Neuronal stem cell (in vitro differentiated cells): ENCODE data around the gene VPS8.
"Not testable (repeated sequence)": the region's sequence is repeated elsewhere in the genome, so short reads cannot be mapped to it uniquely, and the experiment has no call there.

Experiments
- DNase-seq: peaks from one replicate; pipeline ENCODE4 v3.0.0-alpha.2; 2013; ENCODE audit warnings: low spot score
- H2AFZ ChIP-seq: one replicate; pipeline ENCODE4 v1.6.1; 2013; ENCODE audit warnings: mild to moderate bottlenecking, low read length, inconsistent platforms
- H2AK5ac ChIP-seq: 2 replicates; pipeline ENCODE4 v1.6.1; 2013; ENCODE audit warnings: low read depth, mild to moderate bottlenecking, inconsistent platforms, low read length, moderate library complexity, mixed read lengths
- H2BK120ac ChIP-seq: 2 replicates; pipeline ENCODE4 v1.6.1; 2013; ENCODE audit warnings: low read depth, mild to moderate bottlenecking, inconsistent platforms, low read length, moderate library complexity, mixed read lengths
- H2BK12ac ChIP-seq: one replicate; pipeline ENCODE4 v1.6.1; 2013; ENCODE audit warnings: low read length, inconsistent platforms
- H2BK15ac ChIP-seq: 2 replicates; pipeline ENCODE4 v1.6.1; 2013; ENCODE audit warnings: mild to moderate bottlenecking, low read length, inconsistent platforms, mixed read lengths
- H2BK5ac ChIP-seq: one replicate; pipeline ENCODE4 v1.6.1; 2013; ENCODE audit warnings: inconsistent platforms, mild to moderate bottlenecking, low read length, moderate library complexity
- H3K14ac ChIP-seq: one replicate; pipeline ENCODE4 v1.6.1; 2013; ENCODE audit warnings: low read length, inconsistent platforms
- H3K18ac ChIP-seq: 2 replicates; pipeline ENCODE4 v1.6.1; 2013; ENCODE audit warnings: low read length, inconsistent platforms
- H3K23ac ChIP-seq: 2 replicates; pipeline ENCODE4 v1.6.1; 2013; ENCODE audit warnings: low read depth, mild to moderate bottlenecking, mixed read lengths, low read length, inconsistent platforms; ENCODE audit not compliant: poor library complexity
- H3K27ac ChIP-seq: replicated peaks from 3 replicates; pipeline ENCODE4 v1.5.1; 2013; ENCODE audit warnings: low read length, inconsistent platforms
- H3K27me3 ChIP-seq, 3 experiments: 2 replicates each; pipeline ENCODE4 v1.6.1; 2013; ENCODE audit warnings: low read length in 3 of 3, mild to moderate bottlenecking in 2 of 3, inconsistent platforms in 1 of 3, low read depth in 1 of 3, mixed read lengths in 1 of 3, moderate library complexity in 1 of 3; ENCODE audit not compliant: control insufficient read depth in 3 of 3, insufficient read depth in 3 of 3
- H3K36me3 ChIP-seq, 2 donors: replicated peaks in 1 of 2; 2 replicates each; pipeline ENCODE4 v1.6.1; 2013; ENCODE audit warnings: low read length in 2 of 2; ENCODE audit not compliant: control insufficient read depth in 2 of 2, insufficient read depth in 2 of 2
- H3K4ac ChIP-seq: 2 replicates; pipeline ENCODE4 v1.6.1; 2013; ENCODE audit warnings: inconsistent platforms, mild to moderate bottlenecking, low read length, moderate library complexity
- H3K4me1 ChIP-seq, 2 donors: 1 replicate in 1 of 2; 2 replicates in 1 of 2; pipeline ENCODE4 v1.6.1; 2013; ENCODE audit warnings: low read length in 2 of 2, low read depth in 1 of 2; ENCODE audit not compliant: control insufficient read depth in 2 of 2, insufficient read depth in 1 of 2
- H3K4me2 ChIP-seq: one replicate; pipeline ENCODE4 v1.6.1; 2013; ENCODE audit warnings: mild to moderate bottlenecking, low read length, inconsistent platforms; ENCODE audit not compliant: insufficient read depth, poor library complexity, severe bottlenecking
- H3K4me3 ChIP-seq, 2 donors: 2 replicates each; pipeline ENCODE4 v1.5.1; 2013; ENCODE audit warnings: low read length in 2 of 2, mild to moderate bottlenecking in 2 of 2, inconsistent platforms in 1 of 2, moderate library complexity in 1 of 2
- H3K79me1 ChIP-seq: one replicate; pipeline ENCODE4 v1.6.1; 2013; ENCODE audit warnings: low read depth, mild to moderate bottlenecking, inconsistent platforms, low read length, moderate library complexity
- H3K9ac ChIP-seq: one replicate; pipeline ENCODE4 v1.6.1; 2013; ENCODE audit warnings: mild to moderate bottlenecking, low read depth, low read length, inconsistent platforms; ENCODE audit not compliant: poor library complexity
- H3K9me3 ChIP-seq, 2 donors: replicated peaks in 1 of 2; 2 replicates each; pipeline versions ENCODE3 to v1.6.1; 2013; ENCODE audit warnings: low read length in 2 of 2, mild to moderate bottlenecking in 2 of 2, inconsistent platforms in 1 of 2, low read depth in 1 of 2, mixed read lengths in 1 of 2, moderate library complexity in 1 of 2; ENCODE audit not compliant: control insufficient read depth in 2 of 2, insufficient read depth in 1 of 2
- H4K8ac ChIP-seq: one replicate; pipeline ENCODE4 v1.6.1; 2013; ENCODE audit warnings: low read depth, mild to moderate bottlenecking, inconsistent platforms, low read length, moderate library complexity
- H4K91ac ChIP-seq: one replicate; pipeline ENCODE4 v1.6.1; 2013; ENCODE audit warnings: low read length, low read depth, mild to moderate bottlenecking, inconsistent platforms; ENCODE audit not compliant: poor library complexity
- WGBS, 2 donors: extraction: QIAGEN DNeasy Blood & Tissue Kit; methylation state at CpG; one replicate each; pipeline ENCODE4 v1.1.7; 2013; ENCODE audit warnings: missing lambda C conversion rate in 2 of 2, mixed read lengths in 1 of 2; ENCODE audit not compliant: insufficient read length in 2 of 2, insufficient replicate concordance in 1 of 2; ENCODE audit errors: extremely low coverage in 2 of 2; 5-methylcytosine and 5-hydroxymethylcytosine counted together

VPS8 gene

GRCh38 chr3:184907031-184907430 lies 95.1 kb downstream of the VPS8 start:
- H2AFZ ChIP-seq: not testable (repeated sequence)

GRCh38 chr3:184907681-184908649 lies 96.0 kb downstream of the VPS8 start:
- Histone ChIP-seq H2BK120ac (peak overlapping the region; percentile 44), H3K9ac (no peak overlapping the region), H2BK12ac (no peak overlapping the region), H2AFZ (peak overlapping the region; percentile 2), H3K18ac (peak overlapping the region; percentile 84), H3K9me3 (peaks cover 0 to 11% of the 10 kb centered on the region in 2 donors), H2AK5ac (no peak overlapping the region), H3K14ac (no peak overlapping the region), H3K27ac (peak overlapping the region; percentile 65), H3K79me1 (no peaks in the 10 kb centered on the region), H3K4me2 (no peak overlapping the region), H3K36me3 (peaks cover 0 to 5% of the 10 kb centered on the region in 2 donors), H3K4me3 (no peak overlapping the region), H3K4ac (no peak overlapping the region), H3K23ac (no peak overlapping the region), H2BK15ac (peak overlapping the region; percentile 75), H3K4me1 (peaks cover 7 to 17% of the 10 kb centered on the region in 2 donors), H4K8ac (no peak overlapping the region), H3K27me3 (no peaks in the 10 kb centered on the region), H4K91ac (no peak overlapping the region), H2BK5ac (no peak overlapping the region)
- no CpG with 5 or more reads among the region's 14 CpGs for WGBS, 2 donors
- DNase-seq: no peak

More at GRCh38 chr3:184907031-184907430, 95.1 kb downstream of the VPS8 start:
- H3K4ac ChIP-seq, H2BK5ac ChIP-seq, DNase-seq, H3K9ac ChIP-seq, H4K8ac ChIP-seq, H3K27me3 ChIP-seq, H2BK15ac ChIP-seq, H3K14ac ChIP-seq, H2AK5ac ChIP-seq, H3K36me3 ChIP-seq, H2BK120ac ChIP-seq, H3K4me2 ChIP-seq, H3K23ac ChIP-seq, H3K18ac ChIP-seq, H4K91ac ChIP-seq, H3K79me1 ChIP-seq, H3K4me3 ChIP-seq, H2BK12ac ChIP-seq: not testable (repeated sequence)
- Histone ChIP-seq H3K9me3 (peaks cover 0 to 11% of the 10 kb centered on the region in 2 donors), H3K27ac (peak overlapping the region; percentile 52), H3K4me1 (peaks cover 7 to 17% of the 10 kb centered on the region in 2 donors)
- no CpG with 5 or more reads among the region's 4 CpGs for WGBS, 2 donors

DNA sequence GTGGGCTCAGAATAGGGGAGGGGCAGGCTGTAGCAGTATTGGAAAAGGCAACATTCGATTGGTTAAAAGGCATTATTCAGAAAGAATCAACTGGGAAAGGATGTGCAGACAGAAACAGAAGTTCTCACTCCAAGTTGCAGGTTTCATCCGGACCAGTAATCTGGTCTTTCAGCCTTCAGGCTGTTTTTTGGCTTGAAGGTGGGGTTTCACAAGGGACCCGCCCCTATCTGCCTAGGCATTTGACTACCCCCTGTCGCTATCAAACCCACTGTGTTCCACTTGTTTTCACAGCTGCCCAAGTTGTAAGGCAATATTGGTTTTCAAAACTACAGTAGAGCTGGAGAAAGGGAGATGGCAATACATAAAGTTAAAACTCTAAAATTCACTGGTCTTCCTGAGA lies 96.9 kb downstream of the VPS8 start:
- H3K79me1 ChIP-seq: no peaks in the 10 kb centered on the region
- H2BK120ac ChIP-seq: no peak overlapping the region
- H2BK15ac ChIP-seq: peak overlapping the region; percentile 75
- no peak overlapping the region for H3K4me3 ChIP-seq
- H2BK12ac ChIP-seq: no peak overlapping the region
- no peak overlapping the region for H2AK5ac ChIP-seq
- H3K4me1 ChIP-seq: peaks cover 7 to 17% of the 10 kb centered on the region in 2 donors
- no CpG with 5 or more reads among the region's 4 CpGs for WGBS, 2 donors
- no peak overlapping the region for H3K4ac ChIP-seq
- no peak for DNase-seq
- H4K8ac ChIP-seq: no peak overlapping the region
- no peak overlapping the region for H2AFZ ChIP-seq
- H3K18ac ChIP-seq: peak overlapping the region; percentile 84
- H3K9me3 ChIP-seq: peaks cover 0 to 11% of the 10 kb centered on the region in 2 donors
- peaks cover 0 to 5% of the 10 kb centered on the region in 2 donors for H3K36me3 ChIP-seq
- peak overlapping the region; percentile 31 for H3K27ac ChIP-seq
- no peak overlapping the region for H4K91ac ChIP-seq
- no peak overlapping the region for H3K14ac ChIP-seq
- H3K4me2 ChIP-seq: no peak overlapping the region
- H2BK5ac ChIP-seq: no peak overlapping the region
- no peaks in the 10 kb centered on the region for H3K27me3 ChIP-seq
- no peak overlapping the region for H3K9ac ChIP-seq
- H3K23ac ChIP-seq: no peak overlapping the region

DNA sequence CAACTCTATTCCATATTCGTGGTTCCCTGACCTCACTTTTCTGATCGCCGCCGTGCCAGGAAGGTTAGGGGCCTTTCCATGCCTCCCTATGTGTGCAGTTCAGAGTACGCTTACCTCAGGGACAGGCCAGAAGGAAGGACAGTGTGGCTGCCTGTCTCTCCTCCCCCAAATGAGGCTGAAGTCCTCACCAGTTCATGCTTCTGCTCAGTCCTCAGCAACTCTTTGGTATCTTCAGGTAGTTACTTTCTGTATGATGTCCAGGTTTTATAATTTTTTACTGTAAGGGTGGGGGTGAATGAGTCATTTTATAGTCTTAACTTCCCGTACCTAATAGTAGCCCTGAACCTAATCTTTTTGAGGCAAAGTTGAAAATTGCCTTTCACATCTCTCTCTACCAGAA lies 98.7 kb downstream of the VPS8 start:
- Histone ChIP-seq H2AK5ac (no peak overlapping the region), H2AFZ (no peak overlapping the region), H4K91ac (no peak overlapping the region), H3K4ac (no peak overlapping the region), H3K79me1 (no peaks in the 10 kb centered on the region), H4K8ac (no peak overlapping the region), H2BK5ac (no peak overlapping the region), H3K27ac (no peak overlapping the region), H3K23ac (no peak overlapping the region), H3K36me3 (peaks cover 0 to 5% of the 10 kb centered on the region in 2 donors), H3K4me3 (no peak overlapping the region), H3K27me3 (no peaks in the 10 kb centered on the region), H3K4me1 (peaks cover 7 to 17% of the 10 kb centered on the region in 2 donors), H3K4me2 (no peak overlapping the region), H3K9ac (no peak overlapping the region), H2BK120ac (no peak overlapping the region), H3K9me3 (peaks cover 0 to 4% of the 10 kb centered on the region in 2 donors), H2BK15ac (no peak overlapping the region), H3K14ac (no peak overlapping the region), H2BK12ac (no peak overlapping the region), H3K18ac (peak overlapping the region; percentile 34)
- no CpG with 5 or more reads among the region's 6 CpGs for WGBS, 2 donors
- no peak for DNase-seq
